ENCODE measurements around the gene TRPV6. TPM values are rescaled to one million over a fixed set of nuclear protein-coding genes. Genes with fewer than 3 reads are reported as not detected.
A peak's percentile ranks its signal among the peaks of the same experiment; 100 is the strongest.

TRPV6 gene
- total RNA-seq, 2 experiments from 2014 or later = not detected

DNA sequence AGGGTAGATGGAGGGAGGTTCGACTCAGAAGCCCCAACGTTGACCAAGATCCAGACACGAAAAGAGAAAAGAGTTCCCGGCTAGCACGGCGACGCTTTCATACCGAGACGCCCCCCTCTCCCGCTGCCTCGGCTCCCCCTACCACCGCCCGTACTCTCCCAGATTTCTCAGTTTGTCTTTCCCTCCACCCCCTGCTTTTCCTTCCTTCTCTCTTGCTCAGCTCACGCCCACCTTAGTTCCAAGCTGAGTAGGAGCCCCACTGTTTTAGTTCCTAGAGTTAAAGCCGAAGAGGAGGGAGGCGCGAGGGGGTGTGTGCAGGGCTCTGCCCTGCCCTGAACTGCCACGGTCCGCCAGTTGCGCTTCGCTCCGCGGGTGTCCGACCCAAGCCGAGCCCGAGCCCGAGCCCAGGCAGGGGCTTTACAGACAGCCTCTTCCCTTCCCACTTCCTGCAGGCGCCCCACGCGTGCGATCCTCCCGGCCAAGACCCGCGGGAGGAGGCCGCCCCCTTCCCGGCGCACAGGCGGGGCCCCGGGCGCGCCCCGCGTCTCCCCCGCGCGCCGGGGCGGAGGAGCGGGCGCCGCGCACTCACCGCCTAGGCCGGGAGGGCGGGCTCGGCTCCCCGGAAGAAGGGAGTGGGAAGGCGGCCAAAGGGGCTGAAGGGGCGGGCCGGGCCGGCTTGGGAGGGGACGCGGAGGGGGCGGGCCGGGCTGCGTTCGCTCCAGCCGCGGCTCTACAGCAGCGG is 31.0 kb downstream of the TRPV6 start, which contains the start of gene EPHB6:
Gene EPHB6, plus strand, starts transcription at position 705 of the 742 bp plus-strand sequence. CDS start 8,152 bp downstream, outside the sequence.
- intact Hi-C loops (cut with micrococcal nuclease) = no loop called here
- H3K4me1 Mint-ChIP-seq (ENCODE audit: low read depth) = peaks cover 6% of the 10 kb centered on the region
- CTCF ChIA-PET = interaction anchor here (0.8 to 3.2 kb wide), 22 partner anchors 9 to 550 kb away, joined by 3 to 33 read pairs (median 4); no protein-coding TSS in a partner anchor
- DNase-seq = peak; percentile 58
- ATAC-seq = peak; percentile 70
- H3K27ac Mint-ChIP-seq = peak within 1 kb of the TSS; percentile 82
- POLR2A ChIA-PET = interaction anchor here (0.5 to 0.9 kb wide), 6 partner anchors 44 to 657 kb away, joined by 3 to 4 read pairs (median 3); no protein-coding TSS in a partner anchor
- H3K27me3 Mint-ChIP-seq = no peaks in the 10 kb centered on the region
- peak within 1 kb of the TSS; percentile 95 for H3K4me3 Mint-ChIP-seq
- no peak for TF ChIP-seq CTCF (IDR thresholded peaks at IDR 0.05)
- H3K9me3 Mint-ChIP-seq = no peaks in the 10 kb centered on the region
- H3K36me3 Mint-ChIP-seq (ENCODE audit: low read depth) = no peaks in the 10 kb centered on the region

DNA sequence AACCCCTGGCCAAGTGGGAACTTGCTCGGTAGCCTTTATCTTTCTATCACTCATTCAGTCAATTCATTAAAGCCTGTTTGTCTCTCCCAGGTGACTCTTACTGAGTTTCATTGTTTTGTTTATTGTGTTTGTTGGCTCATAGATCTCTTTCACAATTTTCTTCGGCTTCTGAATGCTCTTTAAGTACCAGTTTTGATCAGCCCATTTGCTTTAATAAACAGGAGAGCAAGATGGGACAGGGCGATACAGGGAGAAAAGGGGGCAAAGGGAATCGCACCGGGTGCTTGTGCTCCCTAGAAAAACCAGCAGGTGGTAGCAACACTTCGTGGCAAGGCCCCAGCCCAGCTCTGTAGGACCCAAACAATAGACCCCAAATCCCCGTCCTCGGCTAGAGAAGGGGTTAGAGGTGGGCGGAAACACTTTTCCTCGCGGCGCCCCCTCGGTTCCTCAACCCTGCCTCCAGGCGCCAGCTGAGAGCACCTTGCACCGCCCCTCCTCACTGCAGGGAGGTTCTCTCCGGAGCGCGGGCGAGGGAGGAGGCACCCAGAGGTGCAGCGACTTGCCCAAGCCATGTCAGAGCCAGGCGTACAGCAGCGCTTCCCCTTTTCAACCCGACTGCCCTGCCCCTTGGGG is 31.7 kb downstream of the TRPV6 start:
- TF ChIP-seq CTCF (IDR thresholded peaks at IDR 0.05) = peak; percentile 92
- H3K4me3 Mint-ChIP-seq = peak overlapping the region; percentile 95
- no peaks in the 10 kb centered on the region for H3K9me3 Mint-ChIP-seq
- ChIA-PET POLR2A (interaction anchor here (0.5 to 0.9 kb wide), 4 partner anchors 43 to 658 kb away, joined by 3 read pairs; no protein-coding TSS in a partner anchor), CTCF (interaction anchor here (0.8 to 3.2 kb wide), 18 partner anchors 9 to 550 kb away, joined by 3 to 33 read pairs (median 4); no protein-coding TSS in a partner anchor)
- peak overlapping the region; percentile 82 for H3K27ac Mint-ChIP-seq
- peaks cover 6% of the 10 kb centered on the region for H3K4me1 Mint-ChIP-seq (ENCODE audit: low read depth)
- H3K36me3 Mint-ChIP-seq (ENCODE audit: low read depth) = no peaks in the 10 kb centered on the region
- peak; percentile 77 for DNase-seq
- ATAC-seq = peak; percentile 81
- no peaks in the 10 kb centered on the region for H3K27me3 Mint-ChIP-seq
- intact Hi-C loops (cut with micrococcal nuclease) = no loop called here

DNA sequence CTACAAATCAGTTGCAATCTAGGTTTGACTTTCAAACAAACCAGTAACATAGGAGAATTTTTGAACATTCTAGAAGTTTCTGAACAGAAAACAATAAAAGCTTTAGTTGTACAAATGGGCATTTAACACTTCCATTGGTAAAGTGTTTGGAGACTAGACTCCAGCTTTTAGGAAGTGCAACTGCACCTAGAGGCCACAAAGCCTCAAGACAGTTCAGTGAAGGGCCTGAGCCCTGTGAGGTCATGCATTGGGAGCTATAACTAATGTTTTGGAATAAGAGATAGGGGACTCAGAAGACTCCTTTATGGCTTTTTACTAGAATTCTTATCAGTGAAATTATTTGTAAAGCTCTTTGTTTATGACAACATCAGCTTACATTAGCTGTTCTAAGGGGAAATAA is 33.6 kb downstream of the TRPV6 start:
- no peak for DNase-seq
- no peak for TF ChIP-seq CTCF (IDR thresholded peaks at IDR 0.05)
- H3K27ac Mint-ChIP-seq = no peak overlapping the region
- ATAC-seq = no peak
- H3K4me3 Mint-ChIP-seq = no peak overlapping the region
- intact Hi-C loops (cut with micrococcal nuclease) = no loop called here
- H3K4me1 Mint-ChIP-seq (ENCODE audit: low read depth) = peaks cover 6% of the 10 kb centered on the region
- no peaks in the 10 kb centered on the region for H3K36me3 Mint-ChIP-seq (ENCODE audit: low read depth)
- no peaks in the 10 kb centered on the region for H3K27me3 Mint-ChIP-seq
- H3K9me3 Mint-ChIP-seq = no peaks in the 10 kb centered on the region
- CTCF ChIA-PET = interaction anchor here (0.6 to 3.4 kb wide), 8 partner anchors 14 to 363 kb away, joined by 3 to 15 read pairs (median 4); no protein-coding TSS in a partner anchor
- POLR2A ChIA-PET = interaction anchor here (1.4 kb wide), 1 partner anchor 11 kb away, joined by 3 read pairs; no protein-coding TSS in a partner anchor

- Mint-ChIP-seq H3K9me3 (no peaks in the 10 kb centered on the region), H3K27ac (no peak overlapping the region), H3K27me3 (no peaks in the 10 kb centered on the region), H3K36me3 (ENCODE audit: low read depth) (no peaks in the 10 kb centered on the region), H3K4me1 (ENCODE audit: low read depth) (peaks cover 3% of the 10 kb centered on the region), H3K4me3 (no peak overlapping the region)
- intact Hi-C loops (cut with micrococcal nuclease) = no loop called here
- TF ChIP-seq CTCF (IDR thresholded peaks at IDR 0.05) = no peak
- POLR2A ChIA-PET = interaction anchor here (1.4 kb wide), 1 partner anchor 10 kb away, joined by 3 read pairs; no protein-coding TSS in a partner anchor
- DNase-seq (no peak), ATAC-seq (no peak)
- CTCF ChIA-PET = interaction anchor here (0.7 to 3.4 kb wide), 7 partner anchors 22 to 547 kb away, joined by 3 to 15 read pairs (median 4); no protein-coding TSS in a partner anchor
These were observed 34.3 kb downstream of the TRPV6 start for GRCh38 chr7:142851269-142851668.
